HG03558 (cell line): ENCODE measurements around the gene ZBTB40.

Experiments
- ATAC-seq: cut with Tn5 transposase; IDR thresholded peaks from one replicate; pipeline ENCODE4 v1.9.1; 2021; ENCODE audit warnings: moderate number of reproducible peaks; ENCODE audit not compliant: unreplicated experiment; ENCODE audit errors: extremely low read depth

The ZBTB40 gene

DNA sequence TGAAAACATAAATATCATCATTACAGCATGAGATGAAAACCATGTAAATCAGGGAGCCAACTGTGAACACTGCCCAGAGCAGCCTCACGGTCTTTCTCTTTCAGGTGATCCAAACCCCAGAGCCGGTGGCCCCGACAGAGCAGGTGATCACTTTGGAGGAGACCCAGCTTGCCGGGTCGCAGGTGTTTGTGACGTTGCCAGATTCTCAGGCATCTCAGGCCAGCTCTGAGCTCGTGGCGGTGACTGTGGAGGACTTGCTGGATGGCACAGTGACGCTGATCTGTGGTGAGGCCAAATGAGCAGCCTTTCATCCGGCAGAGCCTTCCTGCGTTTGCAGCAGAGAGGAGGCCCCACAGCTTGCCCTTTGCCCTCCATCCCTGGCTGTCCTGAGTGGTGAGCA lies 74.4 kb downstream of the ZBTB40 start:
- ATAC-seq = no peak

- no peak for ATAC-seq
These were observed 75.0 kb downstream of the ZBTB40 start for GRCh38 chr1:22526677-22527076.

GRCh38 chr1:22527122-22527521 lies 75.5 kb downstream of the ZBTB40 start:
- ATAC-seq = no peak

DNA sequence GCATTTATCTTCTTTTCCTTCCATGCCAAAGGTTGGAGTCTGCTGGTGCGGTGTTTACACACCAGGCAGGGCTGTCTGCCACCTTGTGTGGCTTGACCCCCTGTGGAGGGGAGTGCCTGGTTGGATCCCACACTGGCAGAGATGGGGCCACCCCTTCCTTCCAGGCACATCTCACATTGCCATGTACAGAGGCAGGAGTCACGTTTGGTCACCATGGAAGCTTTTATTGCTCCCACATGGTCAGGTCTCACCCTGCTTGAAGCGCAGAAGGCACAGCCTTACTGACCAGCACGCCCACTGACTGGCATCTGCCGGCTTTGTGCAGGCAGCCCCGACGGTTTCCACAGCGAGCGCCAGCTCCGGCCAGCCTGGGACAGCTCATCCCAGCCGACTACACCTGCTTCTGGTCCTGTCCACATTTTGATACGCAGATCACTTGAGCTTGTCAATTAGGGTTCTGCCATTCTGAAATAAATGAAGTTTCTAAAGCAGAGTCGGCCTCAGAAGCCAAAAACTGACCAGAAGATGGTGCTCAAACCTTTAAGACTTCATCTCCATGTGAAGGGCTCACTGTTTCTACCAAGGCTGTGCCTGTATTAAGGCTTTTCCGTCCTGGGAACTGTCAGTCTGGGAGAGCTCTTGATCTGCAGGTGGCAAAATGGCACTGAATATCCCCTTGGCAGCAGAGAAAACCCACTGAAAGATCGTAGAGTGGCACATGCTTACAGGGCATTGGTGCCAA lies 76.1 kb downstream of the ZBTB40 start:
- no peak for ATAC-seq

DNA sequence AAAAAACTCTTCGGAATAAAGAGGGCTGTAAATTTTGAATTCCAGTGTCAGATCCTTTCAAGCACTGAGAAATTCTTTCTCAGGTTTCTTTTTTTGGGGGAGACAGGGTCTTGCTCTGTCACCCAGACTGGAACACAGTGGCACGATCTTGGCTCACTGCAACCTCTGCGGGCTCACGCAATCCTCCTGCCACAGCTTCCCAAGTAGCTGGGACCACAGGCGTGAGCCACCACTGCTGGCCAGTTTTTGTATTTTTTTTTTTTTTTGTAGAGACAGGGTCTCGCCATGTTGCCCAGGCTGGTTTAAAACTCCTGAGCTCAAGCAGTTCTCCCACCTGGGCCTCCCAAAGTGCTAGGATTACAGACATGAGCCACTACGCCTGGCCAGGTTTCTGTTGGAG lies 76.8 kb downstream of the ZBTB40 start:
- ATAC-seq = no peak

GRCh38 chr1:22529901-22530621 lies 78.4 kb downstream of the ZBTB40 start:
- ATAC-seq = no peak

GRCh38 chr1:22530715-22531114 lies 79.1 kb downstream of the ZBTB40 start:
- ATAC-seq = no peak

GRCh38 chr1:22531251-22531650 lies 79.6 kb downstream of the ZBTB40 start:
- no peak for ATAC-seq

DNA sequence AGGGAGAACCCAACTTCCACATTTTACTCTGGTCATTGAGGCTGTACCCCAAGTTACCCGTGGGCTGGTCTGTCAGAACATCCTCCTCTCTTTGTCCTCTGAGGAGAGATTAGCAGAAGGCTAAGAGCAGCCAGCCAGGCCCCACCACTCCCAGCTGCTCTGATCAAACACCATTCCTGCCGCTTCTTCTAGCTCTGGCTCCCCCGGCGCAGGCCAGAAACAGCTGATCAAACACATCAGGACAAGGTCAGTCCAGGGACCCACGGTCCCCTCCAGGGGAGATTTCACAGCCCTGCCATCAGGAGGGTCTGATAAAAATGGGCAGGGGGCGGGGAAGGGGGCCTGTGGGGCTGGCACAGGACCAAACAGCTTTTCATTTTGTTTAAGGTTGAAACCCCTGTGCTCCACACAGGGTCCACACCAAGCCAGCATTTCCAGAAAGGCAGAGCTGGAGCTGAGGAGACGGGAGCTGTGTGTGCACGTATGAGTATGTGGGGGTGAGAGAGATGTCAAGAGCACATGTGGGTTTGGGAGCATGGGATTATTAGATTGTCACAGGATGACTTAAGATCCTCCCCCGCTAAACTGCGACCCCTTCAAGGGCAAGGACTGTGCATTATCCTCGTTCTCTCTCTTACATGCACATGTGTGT lies 81.7 kb downstream of the ZBTB40 start:
- ATAC-seq = no peak

GRCh38 chr1:22534951-22535350 lies 83.3 kb downstream of the ZBTB40 start:
- ATAC-seq = no peak

DNA sequence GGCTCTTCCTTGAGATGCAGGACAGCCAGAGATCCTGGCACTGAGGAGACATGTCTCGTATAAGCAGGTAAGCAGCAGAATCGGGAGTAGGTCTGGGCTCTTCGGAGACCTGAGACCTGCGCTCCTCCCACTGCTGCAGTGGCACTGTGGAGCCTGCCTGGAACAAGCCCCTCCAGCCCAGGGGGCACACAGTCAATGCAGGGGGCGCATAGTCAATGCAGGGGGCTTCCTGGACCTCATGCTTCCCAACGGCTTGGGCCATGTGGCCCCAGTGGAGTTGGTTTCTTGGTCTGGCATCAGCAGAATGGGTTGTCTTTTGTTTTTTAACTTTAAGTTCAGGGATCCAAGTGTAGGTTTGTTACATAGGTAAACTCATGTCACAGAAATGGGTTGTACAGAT lies 83.7 kb downstream of the ZBTB40 start:
- no peak for ATAC-seq

- ATAC-seq = no peak
These were observed 84.9 kb downstream of the ZBTB40 start for GRCh38 chr1:22536506-22536905.

DNA sequence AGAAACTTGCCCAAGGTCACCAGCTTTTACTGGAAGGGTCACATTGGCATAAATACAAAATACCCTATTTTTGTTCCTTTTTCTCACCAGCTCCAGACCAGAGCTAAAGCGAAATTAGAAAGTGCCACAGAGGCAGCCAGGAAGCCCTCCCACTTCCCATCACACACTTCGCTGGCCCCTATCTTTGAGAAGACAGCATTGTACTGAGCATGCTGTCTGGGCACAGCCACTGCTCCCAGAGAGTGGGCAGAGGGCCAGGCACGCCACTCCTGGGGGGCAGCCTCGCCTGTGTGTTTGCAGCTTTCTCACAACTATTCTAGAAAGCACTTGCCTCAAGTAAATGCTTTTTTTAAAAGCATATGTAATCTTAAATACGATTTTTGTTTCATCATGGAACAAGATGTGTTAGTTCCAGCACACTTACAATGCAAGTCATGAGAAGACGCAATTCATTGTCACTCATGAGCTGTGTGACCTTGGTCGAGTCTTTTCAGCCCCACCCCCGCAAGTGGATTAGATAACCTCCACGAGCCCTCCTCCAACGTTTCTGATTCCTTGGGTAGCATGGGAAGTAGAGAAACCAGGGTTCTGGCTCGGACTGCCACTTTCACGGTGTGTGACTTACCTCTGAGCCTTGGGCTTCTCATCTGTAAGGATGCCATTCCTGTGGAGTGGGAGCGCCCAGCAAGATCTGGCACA lies 85.9 kb downstream of the ZBTB40 start:
- ATAC-seq = no peak

GRCh38 chr1:22539510-22540118 lies 88.0 kb downstream of the ZBTB40 start:
- no peak for ATAC-seq

DNA sequence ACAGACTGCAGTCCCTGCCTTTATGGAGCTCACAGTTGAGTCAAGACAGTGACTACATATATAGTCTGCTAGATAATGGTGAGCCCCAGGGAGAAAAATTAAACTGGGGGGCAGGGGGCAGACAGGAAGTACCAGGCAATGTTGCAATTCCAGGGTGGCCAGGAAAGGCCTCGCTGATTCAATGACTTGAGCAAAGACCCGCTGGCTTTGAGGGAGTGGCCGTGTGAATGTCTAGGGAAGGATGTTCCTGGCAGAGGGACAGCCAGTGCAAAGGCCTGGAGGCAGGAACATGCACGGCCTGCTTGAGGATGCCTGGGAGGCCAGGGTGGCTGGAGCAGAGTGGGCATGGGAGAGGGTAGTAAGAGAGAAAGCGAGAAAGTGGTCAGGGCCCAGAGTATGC lies 88.7 kb downstream of the ZBTB40 start:
- ATAC-seq = no peak

DNA sequence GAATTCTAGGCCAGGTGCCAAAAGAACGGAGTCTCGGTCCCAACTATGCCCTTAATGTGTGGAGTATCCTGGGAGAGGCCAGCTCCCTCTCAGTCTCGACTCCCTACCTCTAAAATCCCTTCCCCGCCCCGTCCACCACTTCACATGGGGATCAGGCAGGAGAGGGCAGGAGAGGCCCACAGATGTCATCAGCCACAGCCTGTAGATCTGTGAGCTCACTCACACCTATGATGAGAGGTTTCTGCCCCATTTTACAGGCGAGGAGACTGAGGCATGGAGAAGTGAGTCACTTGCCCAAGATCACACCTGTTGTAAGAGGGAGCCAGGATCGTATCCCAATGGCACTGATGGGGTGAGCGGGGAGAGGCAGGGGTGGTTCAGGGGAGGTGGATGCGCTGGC lies 91.2 kb downstream of the ZBTB40 start:
- no peak for ATAC-seq

- no peak for ATAC-seq
These were observed 92.0 kb downstream of the ZBTB40 start for GRCh38 chr1:22543679-22544078.

DNA sequence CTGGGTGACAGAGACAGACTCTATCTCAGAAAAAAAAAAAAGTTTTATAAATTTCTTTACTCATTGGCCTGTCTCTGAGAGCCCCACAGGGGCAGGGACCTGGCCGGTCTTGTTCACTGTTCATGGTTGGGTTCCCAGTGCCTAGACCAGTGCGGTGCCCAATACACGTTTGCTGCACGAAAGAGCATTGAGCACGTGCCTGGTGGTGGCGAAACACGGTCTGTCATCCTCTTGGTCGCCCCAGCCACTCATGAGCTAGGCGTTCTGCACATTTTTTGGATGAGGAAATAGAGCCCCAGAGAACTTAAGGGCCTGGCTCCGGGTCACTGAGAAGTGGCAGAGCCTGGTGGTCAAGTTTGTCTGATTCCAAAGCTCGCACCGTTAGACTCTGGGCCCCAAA lies 93.0 kb downstream of the ZBTB40 start:
- no peak for ATAC-seq

DNA sequence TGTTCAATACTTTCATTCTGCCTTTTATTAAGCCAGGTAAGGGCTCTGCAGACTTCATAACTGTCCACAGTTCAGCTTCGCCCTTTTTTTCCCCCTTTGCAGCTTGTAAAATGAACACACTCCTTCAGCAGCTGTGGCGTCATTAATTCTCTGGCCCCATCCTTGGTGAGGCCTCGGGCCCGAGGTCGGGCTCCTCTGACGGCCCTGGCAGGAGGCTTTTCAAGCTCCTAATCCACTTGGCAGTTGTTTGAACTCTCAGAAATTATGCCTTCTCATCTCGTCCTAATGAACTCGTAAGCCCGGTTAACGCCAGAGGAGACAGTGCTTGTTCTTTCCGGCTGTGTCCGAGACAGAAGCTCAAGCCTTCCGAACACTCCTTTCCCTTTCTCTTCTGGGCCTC lies 93.5 kb downstream of the ZBTB40 start:
- no peak for ATAC-seq

DNA sequence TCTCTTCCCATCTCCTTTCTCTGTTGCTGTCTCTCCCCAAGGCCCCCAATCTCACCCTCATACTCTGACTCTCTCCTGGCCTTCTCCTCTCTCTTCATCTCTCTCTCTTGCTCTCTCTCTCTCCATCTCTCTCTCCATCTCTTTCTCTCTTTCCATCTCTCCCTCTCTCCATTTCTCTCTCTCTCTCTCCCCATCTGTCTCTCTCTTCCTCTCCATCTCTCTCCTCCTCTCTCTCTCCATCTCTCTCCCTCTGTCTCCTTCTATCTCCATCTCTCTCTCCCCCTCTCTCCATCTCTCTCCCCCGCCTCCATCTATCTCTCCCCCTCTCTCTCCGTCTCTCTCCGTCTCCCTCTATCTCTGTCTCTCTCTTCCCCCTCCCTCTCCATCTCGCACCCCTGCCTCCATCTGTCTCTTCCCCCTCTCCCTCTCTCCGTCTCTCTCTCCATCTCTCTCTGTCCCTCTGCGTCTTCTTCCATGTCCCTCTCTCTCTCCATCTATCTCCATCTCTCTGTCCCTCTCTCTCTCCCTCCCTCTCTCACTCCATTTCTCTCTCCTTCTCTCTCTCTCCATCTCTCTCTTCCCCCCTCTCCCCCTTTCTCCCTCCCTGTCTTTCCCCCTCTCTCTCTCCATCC lies 95.7 kb downstream of the ZBTB40 start:
- no peak for ATAC-seq
